Osteoblast (primary cell): Measurements from ENCODE around the gene FCER2. TPM values are rescaled to one million over a fixed set of nuclear protein-coding genes. Genes with fewer than 3 reads are reported as not detected.

Experiments used
- DNase-seq: peaks from one replicate; pipeline ENCODE4 v3.0.0; 2011; ENCODE audit warnings: low spot score, mixed read lengths; ENCODE audit not compliant: insufficient read length; ENCODE audit errors: missing footprints
- H2AFZ ChIP-seq: 2 replicates; pipeline ENCODE4 v1.6.0; 2011; ENCODE audit warnings: mild to moderate bottlenecking, low read length
- H3K27ac ChIP-seq: 2 replicates; pipeline ENCODE4 v1.5.1; 2011; ENCODE audit warnings: mild to moderate bottlenecking, low read depth, low read length, moderate library complexity
- H3K27me3 ChIP-seq: 2 replicates; pipeline ENCODE4 v1.6.0; 2012; ENCODE audit warnings: mild to moderate bottlenecking, control low read depth, inconsistent platforms, low read length, moderate library complexity; ENCODE audit not compliant: insufficient read depth
- H3K36me3 ChIP-seq: 2 replicates; pipeline ENCODE4 v1.5.1; 2011; ENCODE audit warnings: mild to moderate bottlenecking, low read length, control low read depth, moderate library complexity; ENCODE audit not compliant: insufficient read depth
- H3K4me1 ChIP-seq: 2 replicates; pipeline ENCODE4 v1.5.1; 2011; ENCODE audit warnings: mild to moderate bottlenecking, low read length, control low read depth, moderate library complexity; ENCODE audit not compliant: insufficient read depth
- H3K4me2 ChIP-seq: 2 replicates; pipeline ENCODE4 v1.6.0; 2011; ENCODE audit warnings: mild to moderate bottlenecking, low read length; ENCODE audit not compliant: insufficient read depth
- H3K4me3 ChIP-seq: fragments of 200-600 bp; sonication (generic); 3 replicates; pipeline ENCODE4 v1.5.1; 2012; ENCODE audit warnings: mild to moderate bottlenecking, low read length, inconsistent platforms; ENCODE audit not compliant: insufficient read depth
- H3K79me2 ChIP-seq: 2 replicates; pipeline ENCODE4 v1.6.0; 2012; ENCODE audit warnings: mild to moderate bottlenecking, low read length, control low read depth, inconsistent platforms; ENCODE audit not compliant: insufficient read depth
- H3K9me3 ChIP-seq: 2 replicates; pipeline ENCODE4 v1.5.1; 2011; ENCODE audit warnings: low read depth, low read length, control low read depth
- H4K20me1 ChIP-seq: 2 replicates; pipeline ENCODE4 v1.6.0; 2012; ENCODE audit warnings: mild to moderate bottlenecking, low read length, control low read depth; ENCODE audit not compliant: insufficient read depth
- total RNA-seq: library from RNA; depleted of rRNA; stranded (reverse); fragments of >200 nt; gene quantifications from 2 replicates; pipeline ENCODE4 v1.2.3, GENCODE V29; 2012
- TF ChIP-seq, protein P1 (sequence below): IDR thresholded peaks from 2 replicates; pipeline ENCODE4 v1.5.1; 2011; ENCODE audit warnings: mild to moderate bottlenecking, low read depth, low read length, moderate library complexity; ENCODE audit errors: extremely low read depth

FCER2 gene
- total RNA-seq, 1 donor, result not detected

- Histone ChIP-seq H3K4me2 (no peak overlapping the region), H3K9me3 (no peaks in the 10 kb centered on the region), H3K4me1 (no peaks in the 10 kb centered on the region), H3K4me3 (no peak overlapping the region), H4K20me1 (no peaks in the 10 kb centered on the region), H3K79me2 (no peaks in the 10 kb centered on the region), H2AFZ (no peak overlapping the region), H3K36me3 (no peaks in the 10 kb centered on the region), H3K27me3 (no peaks in the 10 kb centered on the region), H3K27ac (no peak overlapping the region)
- DNase-seq, result peak; percentile 83
- TF ChIP-seq, protein P1, sequence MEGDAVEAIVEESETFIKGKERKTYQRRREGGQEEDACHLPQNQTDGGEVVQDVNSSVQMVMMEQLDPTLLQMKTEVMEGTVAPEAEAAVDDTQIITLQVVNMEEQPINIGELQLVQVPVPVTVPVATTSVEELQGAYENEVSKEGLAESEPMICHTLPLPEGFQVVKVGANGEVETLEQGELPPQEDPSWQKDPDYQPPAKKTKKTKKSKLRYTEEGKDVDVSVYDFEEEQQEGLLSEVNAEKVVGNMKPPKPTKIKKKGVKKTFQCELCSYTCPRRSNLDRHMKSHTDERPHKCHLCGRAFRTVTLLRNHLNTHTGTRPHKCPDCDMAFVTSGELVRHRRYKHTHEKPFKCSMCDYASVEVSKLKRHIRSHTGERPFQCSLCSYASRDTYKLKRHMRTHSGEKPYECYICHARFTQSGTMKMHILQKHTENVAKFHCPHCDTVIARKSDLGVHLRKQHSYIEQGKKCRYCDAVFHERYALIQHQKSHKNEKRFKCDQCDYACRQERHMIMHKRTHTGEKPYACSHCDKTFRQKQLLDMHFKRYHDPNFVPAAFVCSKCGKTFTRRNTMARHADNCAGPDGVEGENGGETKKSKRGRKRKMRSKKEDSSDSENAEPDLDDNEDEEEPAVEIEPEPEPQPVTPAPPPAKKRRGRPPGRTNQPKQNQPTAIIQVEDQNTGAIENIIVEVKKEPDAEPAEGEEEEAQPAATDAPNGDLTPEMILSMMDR, result no peak
These were observed 2.2 kb downstream of the FCER2 start for GRCh38 chr19:7699417-7700401.

GRCh38 chr19:7699003-7699402 is 2.9 kb downstream of the FCER2 start:
- peak; percentile 3 for DNase-seq
- H3K27ac ChIP-seq, result no peak overlapping the region
- no peaks in the 10 kb centered on the region for H3K36me3 ChIP-seq
- no peaks in the 10 kb centered on the region for H3K27me3 ChIP-seq
- no peaks in the 10 kb centered on the region for H3K79me2 ChIP-seq
- no peaks in the 10 kb centered on the region for H3K9me3 ChIP-seq
- no peak overlapping the region for H3K4me3 ChIP-seq
- H3K4me2 ChIP-seq, result no peak overlapping the region
- TF ChIP-seq, protein P1, result no peak
- no peaks in the 10 kb centered on the region for H3K4me1 ChIP-seq
- no peak overlapping the region for H2AFZ ChIP-seq
- no peaks in the 10 kb centered on the region for H4K20me1 ChIP-seq

DNA sequence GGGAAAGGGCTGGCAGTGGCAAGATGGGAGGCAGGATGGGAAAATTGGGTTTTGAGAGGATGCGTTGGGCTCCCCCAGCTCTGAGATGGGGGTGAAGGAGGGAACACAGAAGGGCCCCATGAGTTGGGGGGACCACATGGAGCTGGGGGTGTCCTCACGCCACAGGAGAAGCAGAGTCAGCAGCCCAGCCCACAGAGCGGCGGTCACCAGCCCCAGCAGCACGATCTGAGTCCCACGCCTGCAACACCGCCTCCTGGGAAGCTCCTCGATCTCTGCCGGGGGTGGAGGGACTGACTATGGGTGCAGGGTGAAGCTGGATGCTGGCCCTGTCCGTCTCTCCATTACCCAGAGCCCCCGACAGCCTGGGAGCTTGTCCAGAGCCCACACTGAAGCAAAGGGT is 3.3 kb downstream of the FCER2 start:
- Histone ChIP-seq H3K9me3 (no peaks in the 10 kb centered on the region), H3K27me3 (no peaks in the 10 kb centered on the region), H3K4me2 (no peak overlapping the region), H3K79me2 (no peaks in the 10 kb centered on the region), H3K27ac (no peak overlapping the region), H2AFZ (no peak overlapping the region), H4K20me1 (no peaks in the 10 kb centered on the region), H3K4me1 (no peaks in the 10 kb centered on the region), H3K4me3 (no peak overlapping the region), H3K36me3 (no peaks in the 10 kb centered on the region)
- peak; percentile 73 for DNase-seq
- TF ChIP-seq, protein P1, result no peak

GRCh38 chr19:7697721-7698287 is 4.1 kb downstream of the FCER2 start:
- TF ChIP-seq, protein P1, result no peak
- H4K20me1 ChIP-seq, result no peaks in the 10 kb centered on the region
- no peaks in the 10 kb centered on the region for H3K79me2 ChIP-seq
- H3K4me2 ChIP-seq, result no peak overlapping the region
- no peak overlapping the region for H2AFZ ChIP-seq
- H3K4me3 ChIP-seq, result no peak overlapping the region
- no peaks in the 10 kb centered on the region for H3K9me3 ChIP-seq
- H3K27ac ChIP-seq, result no peak overlapping the region
- peak; percentile 80 for DNase-seq
- no peaks in the 10 kb centered on the region for H3K36me3 ChIP-seq
- H3K27me3 ChIP-seq, result no peaks in the 10 kb centered on the region
- no peaks in the 10 kb centered on the region for H3K4me1 ChIP-seq
